Prostate gland (tissue), 2 donors: Measurements from ENCODE around the gene TUBGCP2. TPM values are rescaled to one million over a fixed set of nuclear protein-coding genes. Genes with fewer than 3 reads are reported as not detected.
A peak's percentile ranks its signal among the peaks of the same experiment; 100 is the strongest.

Source experiments
- DNase-seq: peaks from one replicate; pipeline ENCODE4 v3.0.0-alpha.2; 2019; ENCODE audit warnings: low spot score
- H3K27ac ChIP-seq, 2 donors: fragments of 200-600 bp; sonication (generic); 2 replicates each; pipeline ENCODE4 v1.5.1; 2017 to 2019
- H3K27me3 ChIP-seq: fragments of 200-600 bp; sonication (generic); replicated peaks from 2 replicates; pipeline ENCODE4 v1.5.1; 2019; ENCODE audit not compliant: insufficient read depth
- H3K36me3 ChIP-seq, 2 donors: fragments of 200-600 bp; sonication (generic); 1 replicate in 1 of 2; 2 replicates in 1 of 2; pipeline versions ENCODE4 v1.5.1 to v1.8.1; 2017 to 2019
- H3K4me1 ChIP-seq: fragments of 200-600 bp; sonication (generic); replicated peaks from 2 replicates; pipeline ENCODE4 v1.5.1; 2019
- H3K4me3 ChIP-seq, 2 donors: fragments of 200-600 bp; sonication (generic); 2 replicates each; pipeline ENCODE4 v1.5.1; 2017 to 2019
- H3K9me3 ChIP-seq: fragments of 200-600 bp; sonication (generic); 2 replicates; pipeline ENCODE4 v1.5.1; 2017
- CTCF ChIP-seq, 4 experiments: fragments of 200-600 bp in 2 of 4; fragments of 450-650 bp in 2 of 4; sonication (generic) in 2 of 4; IDR thresholded peaks; 1 replicate in 3 of 4; 2 replicates in 1 of 4; pipeline ENCODE4 v1.5.1; 2016 to 2019; ENCODE audit warnings: antibody characterized with exemption in 4 of 4, mild to moderate bottlenecking in 2 of 4, moderate library complexity in 2 of 4
- POLR2A ChIP-seq: fragments of 450-650 bp; IDR thresholded peaks from one replicate; pipeline ENCODE4 v1.6.1; 2016; ENCODE audit warnings: antibody characterized with exemption, mild to moderate bottlenecking
- POLR2AphosphoS5 ChIP-seq: sonication (generic); formaldehyde crosslinking; IDR thresholded peaks from one replicate; pipeline ENCODE4 v1.6.1; 2017; ENCODE audit warnings: antibody characterized with exemption
- WGBS: methylation state at CpG from one replicate; pipeline ENCODE4 v1.1.5; 2018; 5-methylcytosine and 5-hydroxymethylcytosine counted together
- intact Hi-C: fragments of 100-400 bp; cut with DNase I; formaldehyde crosslinking; loops from one replicate; pipeline ENCODE4 v1.14.2; 2022
- total RNA-seq, 2 donors: library from RNA; depleted of rRNA; stranded (reverse); fragments of >200 nt; gene quantifications; one replicate each; pipeline ENCODE4 v1.1.0, GENCODE V29; 2016

Gene TUBGCP2
- total RNA-seq, 2 donors from 2014 or later, result 53.5 to 78.5 TPM

DNA sequence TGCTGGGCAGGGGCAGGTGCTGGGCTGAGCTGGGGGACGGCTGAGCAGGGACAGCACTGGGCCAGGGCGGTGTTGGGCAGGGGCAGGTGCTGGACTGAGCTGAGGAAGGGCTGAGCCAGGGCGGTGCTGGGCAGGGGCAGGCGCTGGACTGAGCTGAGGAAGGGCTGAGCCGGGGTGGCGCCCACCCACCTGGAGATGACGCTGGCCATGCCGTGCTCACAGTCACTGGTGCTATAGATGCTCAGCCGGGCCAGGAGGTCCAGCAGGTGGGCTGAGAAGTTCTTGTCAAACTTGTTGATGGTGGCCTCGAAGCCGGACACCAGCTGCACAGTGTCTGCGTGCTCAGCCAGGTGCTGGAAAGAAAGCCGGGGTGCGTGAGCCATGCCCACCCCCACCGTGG, 27.6 kb downstream of the TUBGCP2 start:
- WGBS, result 90% methylated on average over 15 of the region's 15 CpGs
- intact Hi-C loops, result no loop called here
- Histone ChIP-seq H3K4me1 (peaks cover 6% of the 10 kb centered on the region), H3K36me3 (peaks cover 9 to 37% of the 10 kb centered on the region in 2 donors), H3K4me3 (no peak overlapping the region), H3K9me3 (no peaks in the 10 kb centered on the region), H3K27ac (no peak overlapping the region), H3K27me3 (no peaks in the 10 kb centered on the region)
- TF ChIP-seq POLR2A (no peak), POLR2AphosphoS5 (no peak), CTCF (IDR thresholded peaks at IDR 0.05) (no peak)
- no peak for DNase-seq

- H3K9me3 ChIP-seq, result no peaks in the 10 kb centered on the region
- H3K27ac ChIP-seq, result no peak overlapping the region
- 86% methylated on average over 10 of the region's 10 CpGs for WGBS
- no peak overlapping the region for H3K4me3 ChIP-seq
- peaks cover 6% of the 10 kb centered on the region for H3K4me1 ChIP-seq
- peaks cover 9 to 36% of the 10 kb centered on the region in 2 donors for H3K36me3 ChIP-seq
- H3K27me3 ChIP-seq, result no peaks in the 10 kb centered on the region
- no peak for DNase-seq
- intact Hi-C loops, result no loop called here
- TF ChIP-seq POLR2AphosphoS5 (no peak), POLR2A (no peak), CTCF (IDR thresholded peaks at IDR 0.05) (no peak)
Measured at GRCh38 chr10:133280391-133281059, 28.1 kb downstream of the TUBGCP2 start.

DNA sequence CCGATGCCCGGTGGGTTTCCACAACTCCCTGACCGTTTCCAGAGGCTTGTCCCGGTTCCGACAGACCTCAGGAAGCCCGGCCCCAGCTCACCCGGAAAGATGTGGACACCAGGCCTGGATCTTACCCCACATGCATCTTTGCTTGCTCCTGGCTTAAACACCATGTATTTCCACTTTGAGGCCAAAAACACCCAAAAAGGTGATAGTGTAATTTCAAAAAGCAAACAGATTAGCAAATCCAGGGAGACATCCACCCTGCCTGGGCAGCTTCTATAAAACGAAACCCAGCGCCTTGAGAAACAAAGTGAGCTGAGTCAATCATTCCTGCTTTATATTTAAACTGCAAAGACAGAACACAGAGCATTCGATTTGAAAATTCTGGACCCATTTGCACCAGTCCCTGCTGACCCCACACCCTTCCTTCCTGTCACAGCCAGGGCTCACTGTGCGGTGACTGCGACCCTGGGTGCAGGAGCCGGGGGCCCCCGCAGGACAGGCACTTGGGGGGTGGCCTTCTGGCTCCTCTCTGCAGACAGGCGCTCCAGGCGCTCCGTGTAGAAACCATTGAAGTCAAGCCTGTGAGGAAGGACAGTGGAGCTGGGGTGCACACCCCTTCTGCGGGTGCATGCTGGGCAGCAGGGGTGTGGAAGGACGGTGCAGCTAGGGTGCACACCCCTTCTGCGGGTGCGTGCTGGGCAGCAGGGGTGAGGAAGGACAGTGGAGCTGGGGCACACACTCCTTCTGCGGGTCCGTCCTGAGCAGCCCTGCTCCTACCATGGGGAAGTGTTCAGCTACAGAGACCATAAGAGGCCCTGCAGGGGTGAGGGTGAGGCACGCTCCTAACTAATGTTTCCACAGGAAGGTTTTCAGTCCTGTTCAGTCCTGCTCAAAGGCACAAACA, 29.1 kb downstream of the TUBGCP2 start:
- peak overlapping the region; percentile 41 to 73 for H3K27ac ChIP-seq
- DNase-seq, result no peak
- 80% methylated on average over 24 of the region's 24 CpGs for WGBS
- TF ChIP-seq POLR2AphosphoS5 (no peak), POLR2A (no peak), CTCF (IDR thresholded peaks at IDR 0.05) (no peak)
- intact Hi-C loops, result no loop called here
- no peaks in the 10 kb centered on the region for H3K9me3 ChIP-seq
- peaks cover 5 to 28% of the 10 kb centered on the region in 2 donors for H3K36me3 ChIP-seq
- H3K27me3 ChIP-seq, result no peaks in the 10 kb centered on the region
- peaks cover 6% of the 10 kb centered on the region for H3K4me1 ChIP-seq
- no peak overlapping the region for H3K4me3 ChIP-seq

DNA sequence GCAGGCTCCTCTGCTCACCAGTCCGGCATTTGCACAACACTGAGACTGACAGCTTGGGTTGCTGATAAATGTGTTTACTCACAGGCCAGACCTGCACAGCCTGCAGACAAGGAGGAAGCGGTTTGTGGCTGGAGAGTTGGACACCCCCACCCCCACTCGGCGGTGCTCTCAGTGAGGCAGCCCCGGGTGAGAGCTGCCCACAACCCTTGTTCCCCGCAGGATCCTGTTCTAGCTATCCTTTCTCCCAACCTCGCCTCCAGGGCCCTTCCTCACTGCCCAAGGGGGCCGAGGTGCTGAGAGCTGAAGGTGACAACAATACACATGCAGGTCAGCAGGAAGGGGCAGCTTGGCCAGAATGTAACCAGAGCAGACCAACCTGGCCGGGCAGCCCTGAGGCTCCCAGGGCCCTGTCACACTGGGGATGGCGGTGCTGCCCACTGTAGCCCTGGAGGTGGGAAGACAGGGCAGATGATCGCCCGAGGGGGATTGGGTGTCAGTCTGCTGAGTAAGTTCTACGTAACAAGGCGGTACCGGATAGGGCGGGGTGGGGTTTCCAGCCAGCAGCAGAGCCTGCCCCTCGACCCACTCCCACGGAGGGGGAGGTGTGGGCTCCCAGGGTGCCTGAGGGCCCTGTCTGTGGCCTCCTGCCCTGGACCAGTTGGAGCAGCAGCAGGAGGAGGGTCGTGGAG, 30.0 kb downstream of the TUBGCP2 start:
- Histone ChIP-seq H3K27me3 (no peaks in the 10 kb centered on the region), H3K4me3 (no peak overlapping the region), H3K36me3 (peaks cover 5 to 21% of the 10 kb centered on the region in 2 donors), H3K27ac (peak overlapping the region; percentile 41 to 73), H3K4me1 (peaks cover 6% of the 10 kb centered on the region), H3K9me3 (no peaks in the 10 kb centered on the region)
- intact Hi-C loops, result no loop called here
- 69% methylated on average over 19 of the region's 19 CpGs for WGBS
- TF ChIP-seq POLR2A (no peak), POLR2AphosphoS5 (peak; percentile 62)
- DNase-seq, result peak; percentile 69

GRCh38 chr10:133277993-133278576, 30.6 kb downstream of the TUBGCP2 start:
- TF ChIP-seq POLR2A, result no peak
- TF ChIP-seq POLR2AphosphoS5, result no peak
- no peak for TF ChIP-seq CTCF (IDR thresholded peaks at IDR 0.05)
- H3K27ac ChIP-seq, result peak overlapping the region; percentile 41 to 73
- no peak overlapping the region for H3K4me3 ChIP-seq

More at GRCh38 chr10:133277993-133278576, 30.6 kb downstream of the TUBGCP2 start:
- Histone ChIP-seq H3K27me3 (no peaks in the 10 kb centered on the region), H3K36me3 (peaks cover 5 to 16% of the 10 kb centered on the region in 2 donors), H3K4me1 (peaks cover 6% of the 10 kb centered on the region), H3K9me3 (no peaks in the 10 kb centered on the region)
- intact Hi-C loops, result no loop called here
- DNase-seq, result no peak
- WGBS, result 80% methylated on average over 12 of the region's 12 CpGs
